ENCODE results near the gene POC1A. TPM values are rescaled to one million over a fixed set of nuclear protein-coding genes. Genes with fewer than 3 reads are reported as not detected.

POC1A gene
- total RNA-seq, 4 donors from 2014 or later, result 1.1 to 4.8 (median 4.7) TPM; not detected in 1

GRCh38 chr3:52090131-52090932, 63.9 kb downstream of the POC1A start:
- DNase-seq, result peak; percentile 67 to 72
- TF ChIP-seq POLR2A (IDR thresholded peaks at IDR 0.05), result no peak
- no peak for TF ChIP-seq CTCF (IDR thresholded peaks at IDR 0.05)
- Histone ChIP-seq H3K9me3 (no peaks in the 10 kb centered on the region), H3K4me1 (peaks cover 0 to 12% of the 10 kb centered on the region in 2 donors), H3K36me3 (no peaks in the 10 kb centered on the region), H3K27ac (peak overlapping the region; percentile 75 to 86), H3K4me3 (no peak overlapping the region), H3K27me3 (no peaks in the 10 kb centered on the region)
- intact Hi-C loops (cut with DNase I; ENCODE audit: low total_unique reads), result no loop called here

GRCh38 chr3:52089691-52090090, 64.5 kb downstream of the POC1A start:
- peak overlapping the region; percentile 75 to 86 for H3K27ac ChIP-seq
- no peak overlapping the region for H3K4me3 ChIP-seq
- intact Hi-C loops (cut with DNase I; ENCODE audit: low total_unique reads), result no loop called here
- H3K36me3 ChIP-seq, result no peaks in the 10 kb centered on the region
- no peak for TF ChIP-seq POLR2A (IDR thresholded peaks at IDR 0.05)
- no peak for TF ChIP-seq CTCF (IDR thresholded peaks at IDR 0.05)
- no peak for DNase-seq
- H3K27me3 ChIP-seq, result no peaks in the 10 kb centered on the region
- H3K9me3 ChIP-seq, result no peaks in the 10 kb centered on the region
- peaks cover 0 to 12% of the 10 kb centered on the region in 2 donors for H3K4me1 ChIP-seq

GRCh38 chr3:52088445-52089367, 65.5 kb downstream of the POC1A start:
- peak; percentile 61 to 62 for DNase-seq
- intact Hi-C loops (cut with DNase I; ENCODE audit: low total_unique reads), result no loop called here
- Histone ChIP-seq H3K27ac (peak overlapping the region; percentile 75 to 86), H3K36me3 (no peaks in the 10 kb centered on the region), H3K4me3 (no peak overlapping the region), H3K27me3 (no peaks in the 10 kb centered on the region), H3K4me1 (peaks cover 0 to 12% of the 10 kb centered on the region in 2 donors), H3K9me3 (no peaks in the 10 kb centered on the region)
- TF ChIP-seq POLR2A (IDR thresholded peaks at IDR 0.05), result no peak
- no peak for TF ChIP-seq CTCF (IDR thresholded peaks at IDR 0.05)

- intact Hi-C loops (cut with DNase I; ENCODE audit: low total_unique reads), result no loop called here
Observed at GRCh38 chr3:52087731-52088130, 66.5 kb downstream of the POC1A start.

More at GRCh38 chr3:52087731-52088130, 66.5 kb downstream of the POC1A start:
- H3K27ac ChIP-seq, result peak overlapping the region; percentile 31 to 75
- DNase-seq, result no peak
- peaks cover 0 to 12% of the 10 kb centered on the region in 2 donors for H3K4me1 ChIP-seq
- H3K4me3 ChIP-seq, result no peak overlapping the region
- no peaks in the 10 kb centered on the region for H3K9me3 ChIP-seq
- H3K36me3 ChIP-seq, result no peaks in the 10 kb centered on the region
- H3K27me3 ChIP-seq, result no peaks in the 10 kb centered on the region
- TF ChIP-seq POLR2A (IDR thresholded peaks at IDR 0.05) (no peak), CTCF (IDR thresholded peaks at IDR 0.05) (no peak)

Data from uterus (tissue), 4 donors.